GM18951 (cell line): ENCODE results near the gene GCKR.

Experiments
- POLR2A ChIP-seq: IDR thresholded peaks from 4 replicates; pipeline ENCODE4 v1.6.1; 2011; ENCODE audit warnings: mild to moderate bottlenecking; ENCODE audit not compliant: insufficient read length, insufficient read depth; ENCODE audit errors: extremely low read depth
- in situ Hi-C: fragments of 300-500 bp; cut with MboI; formaldehyde crosslinking; loops from one replicate; pipeline ENCODE4 v1.12.0; 2022; ENCODE audit warnings: low sequenced_read_pairs, mixed read lengths, inconsistent platforms; ENCODE audit not compliant: unreplicated experiment

The GCKR gene

DNA sequence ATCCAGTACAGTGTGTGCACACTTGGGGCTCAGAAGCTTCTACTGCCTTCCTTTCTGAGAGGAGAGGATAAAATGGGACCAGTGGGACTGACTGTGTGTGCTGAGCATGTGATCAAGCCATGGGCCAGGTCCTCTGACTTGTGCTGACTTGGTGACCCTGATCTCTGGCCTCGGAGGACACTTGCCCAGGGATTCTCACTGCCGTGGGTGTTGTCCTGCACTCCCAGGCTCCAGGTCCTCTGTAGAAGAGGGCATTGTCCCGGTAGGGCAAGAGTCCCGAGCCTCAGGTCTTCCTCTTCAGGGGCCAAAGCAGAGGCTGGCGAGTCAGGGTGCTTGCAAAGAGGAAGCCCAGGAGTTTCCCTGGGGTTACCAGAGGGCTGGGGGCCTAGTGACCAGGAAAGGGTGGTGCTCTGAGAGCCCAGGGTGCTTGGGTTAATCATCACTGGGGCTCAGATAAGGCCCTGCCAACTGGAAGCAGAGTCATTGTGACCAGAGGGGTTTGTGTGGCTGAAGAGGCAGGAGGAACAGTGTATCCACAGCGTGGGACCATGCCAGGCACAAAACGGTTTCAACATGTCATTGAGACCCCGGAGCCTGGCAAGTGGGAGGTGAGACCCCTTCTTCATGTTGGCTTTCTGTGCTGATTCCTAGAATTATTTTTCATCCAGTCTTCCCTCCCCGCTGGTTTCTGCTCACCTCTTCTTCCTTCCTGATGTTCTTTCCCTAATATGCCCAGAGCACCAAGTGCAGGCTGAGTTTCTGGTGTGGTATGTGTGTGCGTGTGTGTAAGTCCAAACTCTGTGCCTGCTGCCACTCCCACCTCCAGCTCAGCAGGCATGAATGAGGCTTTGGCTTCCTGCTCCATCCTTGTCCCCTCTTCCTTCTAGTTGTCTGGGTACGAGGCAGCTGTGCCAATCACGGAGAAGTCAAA lies at the start of gene GCKR:
Gene GCKR, plus strand, starts transcription at position 483 of the 931 bp plus-strand sequence. Its CDS starts 66 bp downstream, at position 549.
- TF ChIP-seq POLR2A: no peak
- in situ Hi-C loops: no loop called here

DNA sequence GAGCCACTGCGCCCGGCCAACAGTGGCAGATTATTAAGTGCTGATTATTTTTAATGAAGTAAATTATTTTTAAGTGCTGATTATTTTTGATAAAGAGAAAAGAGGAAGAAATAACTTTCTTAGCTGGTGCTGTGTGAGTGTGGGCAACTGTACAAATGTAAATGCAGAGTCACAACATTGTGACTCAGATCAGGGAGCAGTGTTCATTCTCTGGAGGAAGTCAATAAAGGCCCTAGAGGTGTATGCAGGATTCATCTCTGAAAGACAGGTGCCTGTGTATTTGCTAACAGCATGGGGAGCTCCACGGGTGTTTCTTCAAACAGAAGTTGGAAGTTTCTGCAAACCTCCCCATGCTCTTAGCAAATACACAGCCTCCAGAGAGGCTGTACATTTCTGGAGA lies 48.3 kb upstream of the GCKR start:
- no peak for TF ChIP-seq POLR2A
- in situ Hi-C loops: no loop called here

- no peak for TF ChIP-seq POLR2A
- in situ Hi-C loops: no loop called here
Observed at GRCh38 chr2:27451095-27451494, 45.5 kb upstream of the GCKR start.

DNA sequence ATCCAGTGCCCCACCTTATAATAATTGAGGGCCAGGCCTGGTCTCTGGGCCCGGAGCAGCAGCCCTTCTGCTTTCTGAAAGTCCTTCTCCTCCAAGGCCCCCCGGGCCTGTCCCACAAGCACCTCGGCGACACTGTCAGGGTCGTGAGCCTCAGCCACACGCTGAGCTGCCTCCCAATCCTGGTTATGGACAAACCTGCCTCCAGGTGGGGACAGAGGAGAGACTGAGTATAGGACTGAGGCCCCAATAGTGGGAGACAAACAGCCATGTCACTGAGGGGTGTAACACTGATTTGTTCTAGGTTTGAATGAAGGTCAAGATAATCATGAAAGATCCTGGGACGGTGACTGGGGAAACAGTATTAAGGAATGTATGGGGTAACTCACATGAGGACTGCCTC lies 42.7 kb upstream of the GCKR start:
- in situ Hi-C loops: no loop called here
- TF ChIP-seq POLR2A: no peak

GRCh38 chr2:27461118-27461517 lies 35.5 kb upstream of the GCKR start:
- in situ Hi-C loops: no loop called here
- no peak for TF ChIP-seq POLR2A

- TF ChIP-seq POLR2A: no peak
- in situ Hi-C loops: no loop called here
Observed at GRCh38 chr2:27464443-27464842, 32.2 kb upstream of the GCKR start.

GRCh38 chr2:27471961-27472360 lies 24.7 kb upstream of the GCKR start:
- in situ Hi-C loops: no loop called here
- TF ChIP-seq POLR2A: no peak

DNA sequence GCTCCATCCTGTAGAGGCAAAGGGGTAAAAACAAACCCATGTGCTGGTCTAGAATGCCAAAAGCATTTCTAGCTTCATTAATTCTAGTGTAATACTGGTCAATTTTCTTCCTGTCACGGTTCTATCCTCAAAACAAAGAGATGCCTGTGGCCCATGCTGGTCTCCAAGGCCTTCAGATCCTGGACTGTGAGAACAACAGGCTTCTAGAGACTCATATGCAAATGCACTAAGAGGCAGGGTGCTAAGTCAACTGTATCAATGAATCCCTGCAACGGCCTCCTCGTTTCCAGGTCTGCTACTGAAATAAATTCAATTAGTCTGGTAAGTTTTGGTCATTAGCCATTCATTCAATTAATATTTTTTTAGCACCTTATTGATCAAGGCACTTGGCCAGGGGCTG lies 11.1 kb upstream of the GCKR start:
- in situ Hi-C loops: no loop called here
- no peak for TF ChIP-seq POLR2A

DNA sequence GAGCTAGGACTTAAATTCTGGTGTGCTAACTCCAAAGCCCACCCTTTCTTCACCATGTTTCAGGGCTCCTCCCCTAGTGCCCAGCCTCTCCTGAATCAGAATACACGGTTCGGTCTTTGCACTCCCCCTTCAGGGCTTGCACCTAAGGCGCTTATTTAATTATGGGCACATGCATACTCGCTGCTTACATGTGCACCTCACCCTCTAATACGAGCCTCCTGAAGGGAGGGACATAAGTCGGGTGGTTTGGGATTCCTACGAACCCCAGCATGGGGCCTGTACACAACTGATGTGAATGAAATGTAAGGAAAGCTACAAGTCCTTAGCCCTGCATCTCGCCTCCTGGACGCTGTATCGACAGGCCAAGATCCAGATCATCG lies 7.5 kb upstream of the GCKR start:
- TF ChIP-seq POLR2A: no peak
- in situ Hi-C loops: no loop called here

- peak; percentile 63 for TF ChIP-seq POLR2A
- in situ Hi-C loops: no loop called here
Observed at GRCh38 chr2:27489498-27490397, 6.9 kb upstream of the GCKR start, which contains the start of gene IFT172. Gene IFT172 (minus strand): TSS chr2:27489743. CDS start chr2:27489653, 90 bp downstream.

DNA sequence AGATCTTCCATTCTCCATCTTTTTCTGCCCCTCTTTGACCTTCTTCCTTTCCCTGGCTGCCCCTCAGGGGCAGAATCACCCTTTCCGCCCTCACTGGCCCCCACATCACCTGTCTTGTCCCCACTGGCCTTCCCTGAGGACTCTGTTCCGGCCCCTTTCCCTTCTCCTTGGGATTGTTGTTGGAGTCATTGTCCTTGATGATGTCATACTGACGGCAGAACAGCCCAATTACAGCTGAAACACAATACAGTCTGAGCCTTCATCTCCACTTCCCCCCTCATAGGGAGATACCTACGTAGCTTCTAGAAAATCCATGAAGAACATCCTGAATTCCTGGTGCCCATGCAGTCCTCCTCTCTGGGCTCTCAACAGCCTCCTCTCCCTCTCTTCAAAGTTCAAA lies 4.1 kb upstream of the GCKR start:
- in situ Hi-C loops: no loop called here
- TF ChIP-seq POLR2A: no peak

DNA sequence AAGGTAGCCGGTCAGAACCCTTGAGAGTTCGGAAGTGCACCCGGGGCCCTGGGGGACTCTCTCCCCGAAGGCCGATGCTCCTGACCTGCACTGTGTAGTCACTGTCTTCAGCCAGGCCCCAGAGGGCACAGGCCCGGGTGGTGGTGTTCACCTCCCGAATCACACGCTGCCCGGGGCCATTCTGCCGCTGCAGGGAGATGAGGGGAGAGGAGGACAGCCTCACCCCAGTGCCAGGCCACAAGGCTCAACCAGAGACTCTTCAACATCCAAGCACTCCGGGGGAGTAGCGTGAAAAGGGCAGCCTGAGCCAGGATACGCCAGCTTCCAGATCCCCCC lies 2.7 kb upstream of the GCKR start:
- no peak for TF ChIP-seq POLR2A

DNA sequence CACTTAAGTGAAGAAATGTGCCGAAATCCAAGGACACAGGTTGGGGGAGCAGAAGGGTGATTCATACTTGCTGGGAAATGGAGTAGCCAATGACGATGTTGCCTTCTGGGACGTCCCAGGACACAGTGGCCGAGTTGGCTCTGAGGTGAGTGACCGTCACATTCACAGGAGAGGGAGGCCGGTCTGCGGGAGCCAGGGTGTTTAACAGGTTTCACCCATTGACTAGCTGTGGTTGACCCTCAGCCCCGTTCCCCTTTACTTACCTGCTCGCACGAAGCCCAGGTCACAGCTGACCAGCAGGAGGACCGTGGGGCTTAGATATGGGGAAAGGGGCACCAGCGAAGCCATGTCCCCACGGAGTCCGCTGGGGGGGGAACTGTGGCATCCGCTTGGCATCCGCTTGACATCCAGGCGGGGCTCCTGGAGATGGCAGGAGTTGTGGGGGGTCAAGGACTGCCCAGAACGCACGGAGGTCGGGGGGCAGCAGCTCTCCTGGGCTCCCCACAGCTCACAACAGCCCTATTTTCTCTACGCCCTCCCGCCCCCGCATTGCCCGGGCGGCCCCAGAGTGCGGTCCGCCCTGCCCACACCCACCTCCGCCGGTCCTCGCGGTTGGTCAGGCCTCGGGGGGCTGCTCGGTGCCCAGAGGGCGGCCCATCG lies 2.2 kb upstream of the GCKR start:
- in situ Hi-C loops: no loop called here

More for the DNA sequence above, 2.7 kb upstream of the GCKR start:
- in situ Hi-C loops: no loop called here

More for the DNA sequence above, 2.2 kb upstream of the GCKR start:
- no peak for TF ChIP-seq POLR2A
